Raji (cell line): ENCODE results near the gene SAV1.

ENCODE experiments used
- POLR2A ChIP-seq: IDR thresholded peaks from 2 replicates; pipeline ENCODE4 v1.6.1; 2011; ENCODE audit warnings: low read depth, low read length, control low read depth; ENCODE audit not compliant: insufficient read depth

The SAV1 gene

GRCh38 chr14:50598765-50599164 is 69.3 kb downstream of the SAV1 start:
- TF ChIP-seq POLR2A, result no peak

- TF ChIP-seq POLR2A, result no peak
Observed at GRCh38 chr14:50594577-50595316, 73.4 kb downstream of the SAV1 start.

- TF ChIP-seq POLR2A, result no peak
Observed at GRCh38 chr14:50590464-50590863, 77.6 kb downstream of the SAV1 start.
